ENCODE results near the gene TMCC1.

Gene TMCC1

GRCh38 chr3:129723558-129724324 is 169.8 kb downstream of the TMCC1 start:
- H3K4me1 ChIP-seq (ENCODE audit: low read depth, poor library complexity, severe bottlenecking) = no peaks in the 10 kb centered on the region
- no peak for TF ChIP-seq CTCF (conservative IDR thresholded peaks at IDR 0.05; ENCODE audit: low read depth, low read length)
- H3K27me3 ChIP-seq (ENCODE audit: insufficient read depth, low read depth) = no peaks in the 10 kb centered on the region
- H3K4me3 ChIP-seq (IDR thresholded peaks at IDR 0.05; ENCODE audit: insufficient read depth, low read depth, low read length) = no peak overlapping the region
- no peak overlapping the region for H2AFZ ChIP-seq (ENCODE audit: low read depth)
- no peaks in the 10 kb centered on the region for H3K36me3 ChIP-seq (ENCODE audit: insufficient read depth)
- H3K9ac ChIP-seq = no peak overlapping the region
- no peak overlapping the region for H3K27ac ChIP-seq
- no peak overlapping the region for H3K4me2 ChIP-seq
- no peaks in the 10 kb centered on the region for H3K79me2 ChIP-seq (ENCODE audit: insufficient read depth, low read depth)
- no peaks in the 10 kb centered on the region for H4K20me1 ChIP-seq (ENCODE audit: insufficient read depth)

GRCh38 chr3:129722527-129722926 is 171.0 kb downstream of the TMCC1 start:
- H3K36me3 ChIP-seq (ENCODE audit: insufficient read depth) = no peaks in the 10 kb centered on the region
- no peaks in the 10 kb centered on the region for H4K20me1 ChIP-seq (ENCODE audit: insufficient read depth)
- H3K79me2 ChIP-seq (ENCODE audit: insufficient read depth, low read depth) = no peaks in the 10 kb centered on the region
- H3K9ac ChIP-seq = no peak overlapping the region
- H2AFZ ChIP-seq (ENCODE audit: low read depth) = no peak overlapping the region
- no peaks in the 10 kb centered on the region for H3K4me1 ChIP-seq (ENCODE audit: low read depth, poor library complexity, severe bottlenecking)
- no peak overlapping the region for H3K27ac ChIP-seq
- no peak overlapping the region for H3K4me2 ChIP-seq
- TF ChIP-seq CTCF (conservative IDR thresholded peaks at IDR 0.05; ENCODE audit: low read depth, low read length) = no peak
- H3K27me3 ChIP-seq (ENCODE audit: insufficient read depth, low read depth) = no peaks in the 10 kb centered on the region
- no peak overlapping the region for H3K4me3 ChIP-seq (IDR thresholded peaks at IDR 0.05; ENCODE audit: insufficient read depth, low read depth, low read length)

- TF ChIP-seq CTCF (conservative IDR thresholded peaks at IDR 0.05; ENCODE audit: low read depth, low read length) = no peak
- no peaks in the 10 kb centered on the region for H3K79me2 ChIP-seq (ENCODE audit: insufficient read depth, low read depth)
- no peaks in the 10 kb centered on the region for H3K4me1 ChIP-seq (ENCODE audit: low read depth, poor library complexity, severe bottlenecking)
- H4K20me1 ChIP-seq (ENCODE audit: insufficient read depth) = no peaks in the 10 kb centered on the region
- H3K9ac ChIP-seq = no peak overlapping the region
- H3K4me2 ChIP-seq = no peak overlapping the region
- H3K27ac ChIP-seq = no peak overlapping the region
- H2AFZ ChIP-seq (ENCODE audit: low read depth) = no peak overlapping the region
- no peak overlapping the region for H3K4me3 ChIP-seq (IDR thresholded peaks at IDR 0.05; ENCODE audit: insufficient read depth, low read depth, low read length)
- no peaks in the 10 kb centered on the region for H3K27me3 ChIP-seq (ENCODE audit: insufficient read depth, low read depth)
- no peaks in the 10 kb centered on the region for H3K36me3 ChIP-seq (ENCODE audit: insufficient read depth)
These were observed 175.3 kb downstream of the TMCC1 start for GRCh38 chr3:129718201-129718600.

- H3K4me1 ChIP-seq (ENCODE audit: low read depth, poor library complexity, severe bottlenecking) = no peaks in the 10 kb centered on the region
- H3K4me2 ChIP-seq = no peak overlapping the region
- no peak overlapping the region for H3K4me3 ChIP-seq (IDR thresholded peaks at IDR 0.05; ENCODE audit: insufficient read depth, low read depth, low read length)
- H3K27me3 ChIP-seq (ENCODE audit: insufficient read depth, low read depth) = no peaks in the 10 kb centered on the region
- H3K79me2 ChIP-seq (ENCODE audit: insufficient read depth, low read depth) = no peaks in the 10 kb centered on the region
- H3K9ac ChIP-seq = no peak overlapping the region
- no peak overlapping the region for H3K27ac ChIP-seq
- TF ChIP-seq CTCF (conservative IDR thresholded peaks at IDR 0.05; ENCODE audit: low read depth, low read length) = no peak
- no peaks in the 10 kb centered on the region; the same call in 1 of the 2 replicates for H4K20me1 ChIP-seq (ENCODE audit: insufficient read depth)
- no peaks in the 10 kb centered on the region; the same call in 1 of the 2 replicates for H3K36me3 ChIP-seq (ENCODE audit: insufficient read depth)
- no peak overlapping the region for H2AFZ ChIP-seq (ENCODE audit: low read depth)
These were observed 177.7 kb downstream of the TMCC1 start for GRCh38 chr3:129715854-129716253.

All from KMS-11 (cell line).